CD4-positive, alpha-beta memory T cell (primary cell): ENCODE data around the gene DYNLRB1. TPM values are rescaled to one million over a fixed set of nuclear protein-coding genes. Genes with fewer than 3 reads are reported as not detected.

Experiments
- CTCF ChIA-PET: fragments of 350-600 bp; sonication (Branson Sonifier 250); formaldehyde crosslinking; loops from one replicate; lab custom pipeline; 2021; ENCODE audit warnings: inconsistent platforms; ENCODE audit not compliant: partially characterized antibody; lab: Charles Lee
- POLR2A ChIA-PET: fragments of 350-600 bp; sonication (Branson Sonifier 250); formaldehyde crosslinking; loops from one replicate; lab custom pipeline; 2021; ENCODE audit not compliant: partially characterized antibody; lab: Charles Lee
- DNase-seq, 5 donors: peaks; one replicate each; pipeline versions ENCODE4 v3.0.0 to v3.0.0-alpha.2; 2020 to 2022; ENCODE audit warnings: mixed read lengths in 1 of 5
- H3K27ac ChIP-seq: one replicate; pipeline ENCODE4 v1.7.0; 2013; ENCODE audit warnings: low read depth, low read length
- H3K27me3 ChIP-seq: 2 replicates; pipeline ENCODE4 v1.7.0; 2013; ENCODE audit warnings: mild to moderate bottlenecking, low read length, moderate library complexity; ENCODE audit not compliant: insufficient read depth
- H3K36me3 ChIP-seq: 2 replicates; pipeline ENCODE4 v1.7.0; 2013; ENCODE audit warnings: mild to moderate bottlenecking, low read length, moderate library complexity; ENCODE audit not compliant: insufficient read depth
- H3K4me1 ChIP-seq: 2 replicates; pipeline ENCODE4 v1.7.0; 2013; ENCODE audit warnings: mild to moderate bottlenecking, low read length, moderate library complexity; ENCODE audit not compliant: insufficient read depth
- H3K4me3 ChIP-seq, 2 donors: one replicate each; pipeline ENCODE4 v1.7.0; 2013; ENCODE audit warnings: low read length in 2 of 2, mild to moderate bottlenecking in 1 of 2
- H3K9me3 ChIP-seq, 2 donors: one replicate each; pipeline ENCODE4 v1.7.0; 2013; ENCODE audit warnings: low read length in 2 of 2, control low read depth in 1 of 2; ENCODE audit not compliant: control insufficient read depth in 1 of 2
- H3K27ac Mint-ChIP-seq, 7 donors: one replicate each; pipeline ENCODE4 v1.8.0; 2020 to 2021; ENCODE audit warnings: mixed read lengths in 7 of 7, mild to moderate bottlenecking in 6 of 7, inconsistent platforms in 3 of 7, moderate library complexity in 3 of 7
- H3K27me3 Mint-ChIP-seq, 2 donors: one replicate each; pipeline ENCODE4 v1.8.0; 2020 to 2021; ENCODE audit warnings: mixed read lengths in 2 of 2
- H3K36me3 Mint-ChIP-seq, 2 donors: one replicate each; pipeline ENCODE4 v1.8.0; 2020 to 2021; ENCODE audit warnings: mixed read lengths in 2 of 2, inconsistent platforms in 1 of 2, mild to moderate bottlenecking in 1 of 2
- H3K4me1 Mint-ChIP-seq, 4 donors: one replicate each; pipeline ENCODE4 v1.8.0; 2020 to 2021; ENCODE audit warnings: mixed read lengths in 4 of 4, mild to moderate bottlenecking in 1 of 4
- H3K4me3 Mint-ChIP-seq, 8 donors: one replicate each; pipeline ENCODE4 v1.8.0; 2020 to 2021; ENCODE audit warnings: mixed read lengths in 8 of 8, mild to moderate bottlenecking in 7 of 8, moderate library complexity in 6 of 8, inconsistent platforms in 3 of 8
- H3K9me3 Mint-ChIP-seq, 8 donors: one replicate each; pipeline ENCODE4 v1.8.0; 2020 to 2021; ENCODE audit warnings: mixed read lengths in 8 of 8, mild to moderate bottlenecking in 5 of 8, inconsistent platforms in 3 of 8, moderate library complexity in 1 of 8
- intact Hi-C: fragments of 100-400 bp; cut with micrococcal nuclease; formaldehyde crosslinking; loops from one replicate; pipeline ENCODE4 v1.15.1; 2023
- polyA plus RNA-seq, 2 donors: library from polyadenylated mRNA; unstranded; fragments of 300-500 nt; fragmentation: Illumina TruSeq; gene quantifications; one replicate each; pipeline ENCODE4 v1.2.3, GENCODE V29; 2021
- total RNA-seq, 2 experiments: library from RNA; stranded (reverse); gene quantifications; one replicate each; pipeline ENCODE4 v1.2.3, GENCODE V29; 2021

Gene DYNLRB1
- total and polyA plus RNA-seq, 4 experiments from 2014 or later: 75.5 to 311 (median 159) TPM

DNA sequence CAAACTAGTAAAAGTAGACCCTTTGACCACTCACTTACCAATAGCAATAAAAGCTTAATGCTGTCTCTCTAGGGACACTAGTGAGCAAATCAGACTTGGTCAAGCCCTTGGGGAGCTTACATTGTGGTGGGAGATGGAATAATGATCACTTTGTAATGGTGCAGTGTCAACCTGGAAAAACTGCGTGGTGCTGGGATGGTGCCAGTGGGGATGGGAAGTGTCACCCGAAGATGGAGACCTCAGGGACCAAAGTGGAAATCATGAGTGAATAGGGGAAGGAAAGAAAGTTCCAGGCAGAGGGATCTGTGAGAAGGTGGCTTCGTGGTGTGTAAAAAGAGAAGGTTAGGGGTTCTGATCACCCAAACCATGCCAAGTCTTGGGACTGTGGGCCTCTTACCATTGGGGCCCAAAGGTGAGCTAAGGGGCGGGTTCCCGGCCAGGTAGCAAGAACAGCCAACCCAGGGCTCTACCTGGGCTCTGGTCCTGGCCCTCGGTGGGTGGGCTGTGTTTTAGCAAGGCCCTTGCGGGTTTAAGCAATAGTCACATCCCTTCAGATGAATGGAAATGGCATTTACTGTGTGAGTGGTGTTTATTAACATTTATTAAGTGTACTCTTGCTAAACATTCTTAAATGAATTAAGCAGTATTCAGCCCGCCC, 15.5 kb downstream of the DYNLRB1 start:
- no peaks in the 10 kb centered on the region for H3K9me3 ChIP-seq
- ChIA-PET CTCF (interaction anchor here (0.8 to 1.4 kb wide), 5 partner anchors 26 to 219 kb away, joined by 3 to 4 read pairs (median 3); no protein-coding TSS in a partner anchor), POLR2A (interaction anchor here (0.6 to 1.0 kb wide), 2 partner anchors 8 to 185 kb away, joined by 3 read pairs; no protein-coding TSS in a partner anchor)
- H3K27ac ChIP-seq: no peak overlapping the region
- DNase-seq: no peak
- Mint-ChIP-seq H3K9me3 (no peaks in the 10 kb centered on the region), H3K27ac (peak overlapping the region in 4 of 7 donors; percentile 22 to 57 (median 26)), H3K4me3 (no peak overlapping the region), H3K36me3 (peaks cover 38 to 71% of the 10 kb centered on the region in 2 donors), H3K27me3 (no peaks in the 10 kb centered on the region), H3K4me1 (peaks cover 4 to 6% (median 5%) of the 10 kb centered on the region in 4 donors)
- peaks cover 67% of the 10 kb centered on the region for H3K36me3 ChIP-seq
- intact Hi-C loops: no loop called here
- no peaks in the 10 kb centered on the region for H3K4me1 ChIP-seq
- no peak overlapping the region for H3K4me3 ChIP-seq
- H3K27me3 ChIP-seq: no peaks in the 10 kb centered on the region

DNA sequence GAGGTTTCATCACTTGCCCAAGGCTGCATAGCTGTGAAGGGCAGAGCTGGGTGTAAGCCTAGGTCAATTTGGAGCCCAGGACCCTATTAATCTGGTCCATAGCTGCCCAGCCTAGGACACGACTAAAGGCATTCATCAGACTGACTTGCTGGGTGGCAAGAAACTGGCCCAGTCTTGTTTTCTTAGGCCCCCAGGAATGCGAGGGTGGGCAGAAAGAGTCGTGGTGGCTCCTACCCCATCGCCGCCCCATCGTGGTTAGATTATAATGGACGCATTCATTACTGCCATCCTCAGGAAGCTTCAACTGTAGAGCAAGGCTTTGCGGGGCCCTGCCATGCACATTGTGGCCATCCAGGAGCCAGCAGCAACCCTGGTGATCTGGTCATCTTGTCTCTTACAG, 16.1 kb downstream of the DYNLRB1 start:
- peaks cover 37 to 71% of the 10 kb centered on the region in 2 donors for H3K36me3 Mint-ChIP-seq
- peaks cover 8 to 9% (median 9%) of the 10 kb centered on the region in 4 donors for H3K4me1 Mint-ChIP-seq
- Histone ChIP-seq H3K9me3 (no peaks in the 10 kb centered on the region), H3K27me3 (no peaks in the 10 kb centered on the region), H3K36me3 (peaks cover 65% of the 10 kb centered on the region), H3K4me3 (no peak overlapping the region), H3K4me1 (no peaks in the 10 kb centered on the region), H3K27ac (no peak overlapping the region)
- no peak overlapping the region for H3K27ac Mint-ChIP-seq
- no peak overlapping the region for H3K4me3 Mint-ChIP-seq
- no peak for DNase-seq
- H3K9me3 Mint-ChIP-seq: no peaks in the 10 kb centered on the region
- H3K27me3 Mint-ChIP-seq: no peaks in the 10 kb centered on the region
- ChIA-PET POLR2A (no interaction called here), CTCF (interaction anchor here (1.0 to 1.4 kb wide), 2 partner anchors 176 to 219 kb away, joined by 3 to 4 read pairs; no protein-coding TSS in a partner anchor)
- intact Hi-C loops: no loop called here

DNA sequence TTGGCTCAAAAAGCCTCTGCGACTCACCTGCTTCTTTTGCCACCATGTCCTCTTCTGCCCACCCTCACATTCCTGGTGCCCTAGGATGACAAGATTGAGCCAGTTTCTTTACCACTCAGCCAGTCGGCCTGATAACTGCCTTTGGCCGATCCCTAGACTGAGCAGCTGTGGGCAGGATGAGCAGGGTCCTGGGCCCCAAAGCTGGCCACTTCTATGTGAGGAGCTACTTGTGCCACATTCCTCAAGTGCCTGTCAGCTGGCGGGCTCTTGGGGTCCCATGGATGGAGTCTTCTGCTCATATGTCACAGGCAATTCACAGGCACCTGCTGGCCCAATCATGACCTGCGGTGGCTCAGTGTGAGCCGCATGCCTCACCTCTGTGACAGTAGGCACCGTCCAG, 16.5 kb downstream of the DYNLRB1 start:
- H3K36me3 Mint-ChIP-seq: peaks cover 36 to 69% of the 10 kb centered on the region in 2 donors
- intact Hi-C loops: no loop called here
- Histone ChIP-seq H3K27me3 (no peaks in the 10 kb centered on the region), H3K4me3 (no peak overlapping the region), H3K9me3 (no peaks in the 10 kb centered on the region), H3K4me1 (no peaks in the 10 kb centered on the region), H3K27ac (no peak overlapping the region), H3K36me3 (peaks cover 61% of the 10 kb centered on the region)
- peaks cover 8 to 13% (median 10%) of the 10 kb centered on the region in 4 donors for H3K4me1 Mint-ChIP-seq
- no peak for DNase-seq
- no peak overlapping the region for H3K27ac Mint-ChIP-seq
- H3K9me3 Mint-ChIP-seq: no peaks in the 10 kb centered on the region
- no peaks in the 10 kb centered on the region for H3K27me3 Mint-ChIP-seq
- no peak overlapping the region for H3K4me3 Mint-ChIP-seq
- CTCF ChIA-PET: interaction anchor here (1.0 to 1.4 kb wide), 2 partner anchors 175 to 219 kb away, joined by 3 to 4 read pairs; no protein-coding TSS in a partner anchor
- POLR2A ChIA-PET: no interaction called here

DNA sequence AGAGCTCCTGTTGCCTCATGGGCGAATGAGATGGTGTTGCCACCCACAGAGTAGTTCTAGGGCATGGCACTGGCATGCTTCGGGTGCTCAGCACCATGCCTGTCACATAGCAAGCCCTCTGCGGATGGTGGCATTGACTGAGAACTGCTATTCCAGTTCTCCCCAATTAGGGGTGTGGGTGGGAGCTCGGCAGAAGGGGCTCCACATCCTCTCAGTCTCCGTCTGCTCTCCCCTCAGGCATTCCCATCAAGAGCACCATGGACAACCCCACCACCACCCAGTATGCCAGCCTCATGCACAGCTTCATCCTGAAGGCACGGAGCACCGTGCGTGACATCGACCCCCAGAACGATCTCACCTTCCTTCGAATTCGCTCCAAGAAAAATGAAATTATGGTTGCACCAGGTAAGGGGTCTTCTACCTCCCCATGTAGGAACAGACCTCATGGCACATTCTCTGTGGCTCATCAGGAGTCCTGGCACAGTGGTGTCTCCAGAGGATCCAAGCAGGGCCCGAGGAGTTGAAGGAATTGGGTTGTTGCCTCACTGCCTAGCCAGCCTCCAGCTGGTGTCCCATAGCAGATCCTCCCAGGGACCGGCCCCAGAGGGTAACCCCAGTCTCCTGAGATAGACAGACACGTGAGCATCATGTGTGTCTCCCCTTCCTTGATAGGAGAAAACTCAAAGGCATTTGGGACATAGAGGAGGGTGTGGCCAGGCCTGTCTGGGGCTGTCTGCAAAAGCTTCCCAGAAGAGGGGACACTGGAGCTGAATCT, 18.4 kb downstream of the DYNLRB1 start:
- peak overlapping the region in 3 of 7 donors; percentile 42 to 53 (median 47) for H3K27ac Mint-ChIP-seq
- POLR2A ChIA-PET: interaction anchor here (0.6 kb wide), 1 partner anchor 20 kb away, joined by 3 read pairs; no protein-coding TSS in a partner anchor
- Histone ChIP-seq H3K4me3 (no peak overlapping the region), H3K9me3 (no peaks in the 10 kb centered on the region), H3K36me3 (peaks cover 51% of the 10 kb centered on the region), H3K27me3 (no peaks in the 10 kb centered on the region), H3K4me1 (no peaks in the 10 kb centered on the region), H3K27ac (no peak overlapping the region)
- no peak for DNase-seq
- intact Hi-C loops: no loop called here
- no peaks in the 10 kb centered on the region for H3K27me3 Mint-ChIP-seq
- H3K4me1 Mint-ChIP-seq: peaks cover 9 to 13% (median 11%) of the 10 kb centered on the region in 4 donors
- peaks cover 30 to 64% of the 10 kb centered on the region in 2 donors for H3K36me3 Mint-ChIP-seq
- CTCF ChIA-PET: interaction anchor here (1.0 to 1.1 kb wide), 2 partner anchors 173 to 179 kb away, joined by 3 read pairs; no protein-coding TSS in a partner anchor
- no peak overlapping the region for H3K4me3 Mint-ChIP-seq
- no peaks in the 10 kb centered on the region for H3K9me3 Mint-ChIP-seq

DNA sequence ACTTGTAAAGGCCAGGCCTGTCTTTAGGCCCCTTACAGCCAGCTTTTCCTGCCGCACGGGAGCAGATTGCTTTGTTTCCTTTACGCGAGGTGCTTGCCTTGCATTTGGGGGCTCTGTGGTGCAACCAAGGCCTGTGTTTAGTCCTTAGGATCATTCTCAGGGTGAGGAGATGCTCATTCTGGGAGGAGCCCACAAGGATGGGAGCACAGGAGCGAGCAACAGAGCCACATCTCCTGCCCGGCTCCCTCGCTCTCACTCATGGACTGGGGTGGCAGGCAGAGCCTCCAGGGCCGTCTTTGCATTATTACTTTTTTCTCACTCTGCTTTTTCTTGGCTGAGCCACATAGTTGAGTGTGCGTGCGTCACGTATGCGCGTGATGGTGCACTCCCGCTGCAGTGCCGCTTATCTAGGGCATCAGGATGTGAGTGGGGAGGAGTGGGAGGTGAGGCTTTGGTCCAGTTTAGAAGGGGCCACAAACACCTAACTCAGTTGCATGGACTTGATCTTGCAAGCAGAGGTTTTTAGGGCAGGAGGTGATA, 19.1 kb downstream of the DYNLRB1 start:
- ChIA-PET CTCF (interaction anchor here (1.0 to 10.0 kb wide), 3 partner anchors 172 to 178 kb away, joined by 3 to 148 read pairs (median 3); partner anchors contain the start of gene TP53INP2), POLR2A (no interaction called here)

DNA sequence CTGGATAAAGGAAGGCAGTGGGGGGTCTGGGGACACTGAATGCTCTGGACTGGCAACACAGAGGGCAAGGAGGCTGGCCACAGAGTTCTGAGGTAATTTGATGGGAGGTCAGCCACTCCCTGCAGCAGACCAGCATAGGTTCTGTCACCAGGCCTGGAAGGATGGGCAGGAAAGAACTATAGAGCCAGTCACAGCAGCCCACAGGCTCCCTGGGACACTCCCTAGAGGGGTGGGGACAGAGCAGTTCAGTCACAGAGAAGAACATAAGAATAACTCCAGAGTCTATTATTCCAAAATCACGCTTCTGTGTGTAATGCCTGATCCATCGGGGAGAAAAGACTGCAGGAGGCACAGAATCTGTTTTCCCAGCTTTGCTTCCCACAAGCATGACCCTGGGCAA, 19.6 kb downstream of the DYNLRB1 start:
- ChIA-PET POLR2A (interaction anchor here (1.0 kb wide), 1 partner anchor 173 kb away, joined by 4 read pairs; no protein-coding TSS in a partner anchor), CTCF (interaction anchor here (0.7 to 10.0 kb wide), 4 partner anchors 9 to 233 kb away, joined by 3 to 148 read pairs (median 31); partner anchors contain the start of gene TP53INP2)
- no peak overlapping the region for H3K27ac ChIP-seq
- no peaks in the 10 kb centered on the region for H3K9me3 ChIP-seq
- H3K4me3 ChIP-seq: no peak overlapping the region
- H3K36me3 Mint-ChIP-seq: peaks cover 34 to 67% of the 10 kb centered on the region in 2 donors
- H3K4me1 ChIP-seq: peaks cover 11% of the 10 kb centered on the region
- H3K27me3 Mint-ChIP-seq: no peaks in the 10 kb centered on the region
- intact Hi-C loops: no loop called here
- H3K27ac Mint-ChIP-seq: peak overlapping the region in 3 of 7 donors; percentile 6 to 71 (median 47)
- H3K36me3 ChIP-seq: peaks cover 50% of the 10 kb centered on the region
- H3K4me1 Mint-ChIP-seq: peaks cover 12 to 18% (median 17%) of the 10 kb centered on the region in 4 donors
- H3K4me3 Mint-ChIP-seq: no peak overlapping the region
- H3K27me3 ChIP-seq: no peaks in the 10 kb centered on the region
- H3K9me3 Mint-ChIP-seq: no peaks in the 10 kb centered on the region
- no peak for DNase-seq

More for the DNA sequence above, 19.1 kb downstream of the DYNLRB1 start:
- no peak overlapping the region for H3K4me3 Mint-ChIP-seq
- no peak overlapping the region for H3K4me3 ChIP-seq
- H3K27ac Mint-ChIP-seq: peak overlapping the region in 2 of 7 donors; percentile 47 to 71
- H3K9me3 Mint-ChIP-seq: no peaks in the 10 kb centered on the region
- intact Hi-C loops: no loop called here
- H3K27me3 Mint-ChIP-seq: no peaks in the 10 kb centered on the region
- no peaks in the 10 kb centered on the region for H3K27me3 ChIP-seq
- H3K4me1 ChIP-seq: peaks cover 6% of the 10 kb centered on the region
- H3K36me3 Mint-ChIP-seq: peaks cover 32 to 64% of the 10 kb centered on the region in 2 donors
- H3K36me3 ChIP-seq: peaks cover 46% of the 10 kb centered on the region
- H3K27ac ChIP-seq: no peak overlapping the region
- peaks cover 11 to 16% (median 15%) of the 10 kb centered on the region in 4 donors for H3K4me1 Mint-ChIP-seq
- no peak for DNase-seq
- no peaks in the 10 kb centered on the region for H3K9me3 ChIP-seq
